HG03060 (cell line): ENCODE results near the gene GAB1.

Experiments used
- ATAC-seq: cut with Tn5 transposase; IDR thresholded peaks from one replicate; pipeline ENCODE4 v1.9.1; 2021; ENCODE audit warnings: low read depth, moderate number of reproducible peaks; ENCODE audit not compliant: unreplicated experiment

The GAB1 gene

GRCh38 chr4:143357161-143357845, 20.6 kb downstream of the GAB1 start:
- no peak for ATAC-seq

GRCh38 chr4:143358419-143358818, 21.7 kb downstream of the GAB1 start:
- ATAC-seq: no peak

- ATAC-seq: peak; percentile 83
Measured at GRCh38 chr4:143358923-143359643, 22.4 kb downstream of the GAB1 start.

- ATAC-seq: no peak
Measured at GRCh38 chr4:143359644-143360193, 23.0 kb downstream of the GAB1 start.

GRCh38 chr4:143360838-143361625, 24.4 kb downstream of the GAB1 start:
- ATAC-seq: no peak

GRCh38 chr4:143362349-143363046, 25.8 kb downstream of the GAB1 start:
- no peak for ATAC-seq

- no peak for ATAC-seq
Measured at GRCh38 chr4:143363332-143363731, 26.7 kb downstream of the GAB1 start.

- no peak for ATAC-seq
Measured at GRCh38 chr4:143364063-143364462, 27.4 kb downstream of the GAB1 start.

GRCh38 chr4:143367863-143368262, 31.2 kb downstream of the GAB1 start:
- ATAC-seq: no peak

- ATAC-seq: no peak
Measured at GRCh38 chr4:143369552-143369951, 32.9 kb downstream of the GAB1 start.

- peak; percentile 56 for ATAC-seq
Measured at GRCh38 chr4:143372093-143372915, 35.6 kb downstream of the GAB1 start.

- no peak for ATAC-seq
Measured at GRCh38 chr4:143374255-143374654, 37.6 kb downstream of the GAB1 start.

- no peak for ATAC-seq
Measured at GRCh38 chr4:143374771-143375170, 38.1 kb downstream of the GAB1 start.

GRCh38 chr4:143375326-143376073, 38.8 kb downstream of the GAB1 start:
- no peak for ATAC-seq

- ATAC-seq: peak; percentile 49
Measured at GRCh38 chr4:143377611-143378099, 41.0 kb downstream of the GAB1 start.

GRCh38 chr4:143380629-143381028, 44.0 kb downstream of the GAB1 start:
- ATAC-seq: no peak

GRCh38 chr4:143381189-143382118, 44.8 kb downstream of the GAB1 start:
- ATAC-seq: no peak

GRCh38 chr4:143382596-143382995, 45.9 kb downstream of the GAB1 start:
- ATAC-seq: no peak
